Natural killer cell (primary cell): ENCODE measurements around the gene RNF220. TPM values are rescaled to one million over a fixed set of nuclear protein-coding genes. Genes with fewer than 3 reads are reported as not detected.
A peak's percentile ranks its signal among the peaks of the same experiment; 100 is the strongest.

ENCODE experiments used
- ATAC-seq, 3 donors: fragments of 150-1000 bp in 2 of 3; fragments of 200-7000 bp in 1 of 3; cut with Tn5 transposase; 1 replicate in 1 of 3; 2 replicates in 2 of 3; pipeline ENCODE4 v1.10.0; 2021; ENCODE audit warnings: mild to moderate bottlenecking in 2 of 3, moderate library complexity in 2 of 3
- DNase-seq, 2 donors: peaks; one replicate each; pipeline versions ENCODE4 v3.0.0 to v3.0.0-alpha.2; 2013 to 2021; ENCODE audit warnings: mixed read lengths in 1 of 2
- H3K27ac ChIP-seq: one replicate; pipeline ENCODE4 v1.5.1; 2013; ENCODE audit warnings: mild to moderate bottlenecking, low read length
- H3K27me3 ChIP-seq: one replicate; pipeline ENCODE4 v1.6.1; 2013; ENCODE audit warnings: low read length; ENCODE audit not compliant: control insufficient read depth, insufficient read depth
- H3K36me3 ChIP-seq: one replicate; pipeline ENCODE4 v1.6.1; 2013; ENCODE audit warnings: low read length; ENCODE audit not compliant: control insufficient read depth, insufficient read depth
- H3K4me1 ChIP-seq: one replicate; pipeline ENCODE4 v1.6.1; 2013; ENCODE audit warnings: low read length; ENCODE audit not compliant: control insufficient read depth, insufficient read depth
- H3K4me3 ChIP-seq: one replicate; pipeline ENCODE4 v1.5.1; 2013; ENCODE audit warnings: low read length
- H3K9me3 ChIP-seq: one replicate; pipeline ENCODE4 v1.6.1; 2013; ENCODE audit warnings: low read length; ENCODE audit not compliant: control insufficient read depth, insufficient read depth
- H3K27ac Mint-ChIP-seq, 2 donors: one replicate each; pipeline ENCODE4 v1.8.0; 2022; ENCODE audit warnings: mild to moderate bottlenecking in 2 of 2, mixed read lengths in 2 of 2, moderate library complexity in 1 of 2
- H3K27me3 Mint-ChIP-seq, 2 donors: one replicate each; pipeline ENCODE4 v1.8.0; 2022; ENCODE audit warnings: low read depth in 2 of 2, mixed read lengths in 2 of 2
- H3K36me3 Mint-ChIP-seq: one replicate; pipeline ENCODE4 v1.8.0; 2022; ENCODE audit warnings: mixed read lengths
- H3K4me1 Mint-ChIP-seq, 2 donors: one replicate each; pipeline ENCODE4 v1.8.0; 2022; ENCODE audit warnings: mixed read lengths in 2 of 2
- H3K4me3 Mint-ChIP-seq: one replicate; pipeline ENCODE4 v1.8.0; 2022; ENCODE audit warnings: mild to moderate bottlenecking, moderate library complexity, mixed read lengths
- H3K9me3 Mint-ChIP-seq, 2 donors: one replicate each; pipeline ENCODE4 v1.8.0; 2022; ENCODE audit warnings: mixed read lengths in 2 of 2
- CTCF ChIP-seq: fragments of 200-600 bp; IDR thresholded peaks from one replicate; pipeline ENCODE4 v1.8.0; 2022; ENCODE audit warnings: antibody characterized with exemption
- WGBS: methylation state at CpG from one replicate; pipeline ENCODE4 v1.1.7; 2013; ENCODE audit warnings: missing lambda C conversion rate; ENCODE audit not compliant: insufficient coverage; 5-methylcytosine and 5-hydroxymethylcytosine counted together
- intact Hi-C: fragments of 100-400 bp; cut with micrococcal nuclease; formaldehyde crosslinking; loops from one replicate; pipeline ENCODE4 v1.14.2; 2022
- total RNA-seq, 4 donors: library from RNA; stranded (reverse); fragments of 120-200 nt in 1 of 4; gene quantifications; one replicate each; pipeline versions ENCODE4 v1.2.3 to v1.2.4, GENCODE V29; 2013 to 2022

RNF220 gene
- total RNA-seq, 3 donors from 2014 or later (not counting 1 experiment from before 2014, with no cell fraction given): 88.5 to 107 (median 105) TPM

DNA sequence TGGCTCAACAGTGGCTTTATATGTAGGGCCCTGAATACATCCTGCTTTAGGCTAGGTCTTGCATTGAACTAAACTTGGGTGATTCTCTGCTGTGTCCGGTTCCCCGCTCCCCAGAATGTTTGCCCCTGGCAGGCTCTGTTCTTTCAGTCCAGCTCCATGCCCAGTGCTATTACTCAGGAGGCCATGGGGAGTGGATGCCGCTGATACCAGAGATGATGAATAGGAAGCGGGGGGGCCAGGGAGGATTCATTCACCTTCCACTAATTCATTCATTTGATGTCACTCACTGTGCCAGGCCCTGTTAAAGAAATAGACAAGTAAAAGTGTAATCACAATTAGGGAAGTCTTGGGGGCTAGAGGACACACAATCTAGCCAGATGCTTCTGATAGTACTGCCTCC is 185.4 kb downstream of the RNF220 start:
- Histone ChIP-seq H3K27ac (no peak overlapping the region), H3K4me3 (no peak overlapping the region), H3K9me3 (no peaks in the 10 kb centered on the region), H3K27me3 (no peaks in the 10 kb centered on the region), H3K36me3 (no peaks in the 10 kb centered on the region), H3K4me1 (peaks cover 3% of the 10 kb centered on the region)
- peaks cover 0 to 8% of the 10 kb centered on the region in 2 donors for H3K4me1 Mint-ChIP-seq
- no peak overlapping the region for H3K27ac Mint-ChIP-seq
- H3K36me3 Mint-ChIP-seq: no peaks in the 10 kb centered on the region
- no peak overlapping the region for H3K4me3 Mint-ChIP-seq
- intact Hi-C loops: loop anchor here (10.0 kb wide), 1 partner anchor 586 kb away; no protein-coding TSS in a partner anchor
- no peak for TF ChIP-seq CTCF
- ATAC-seq: no peak
- WGBS: 97% methylated on average over 2 of the region's 4 CpGs
- DNase-seq: no peak
- no peaks in the 10 kb centered on the region for H3K9me3 Mint-ChIP-seq
- H3K27me3 Mint-ChIP-seq: no peaks in the 10 kb centered on the region

GRCh38 chr1:44591381-44591780 is 186.3 kb downstream of the RNF220 start:
- H3K36me3 Mint-ChIP-seq: no peaks in the 10 kb centered on the region
- H3K4me3 Mint-ChIP-seq: no peak overlapping the region
- no peaks in the 10 kb centered on the region for H3K9me3 Mint-ChIP-seq
- Histone ChIP-seq H3K9me3 (no peaks in the 10 kb centered on the region), H3K4me1 (peaks cover 3% of the 10 kb centered on the region), H3K4me3 (no peak overlapping the region), H3K27ac (no peak overlapping the region), H3K27me3 (no peaks in the 10 kb centered on the region), H3K36me3 (no peaks in the 10 kb centered on the region)
- 61% methylated on average over 5 of the region's 5 CpGs for WGBS
- no peak for DNase-seq
- H3K27ac Mint-ChIP-seq: peak overlapping the region in 1 of 2 donors; percentile 44
- TF ChIP-seq CTCF: no peak
- ATAC-seq: no peak
- intact Hi-C loops: loop anchor here (10.0 kb wide), 1 partner anchor 587 kb away; no protein-coding TSS in a partner anchor
- H3K4me1 Mint-ChIP-seq: peaks cover 0 to 8% of the 10 kb centered on the region in 2 donors
- no peaks in the 10 kb centered on the region for H3K27me3 Mint-ChIP-seq

- intact Hi-C loops: loop anchor here (10.0 kb wide), 1 partner anchor 588 kb away; no protein-coding TSS in a partner anchor
- Mint-ChIP-seq H3K9me3 (no peaks in the 10 kb centered on the region), H3K4me3 (no peak overlapping the region), H3K4me1 (peaks cover 0 to 8% of the 10 kb centered on the region in 2 donors), H3K36me3 (no peaks in the 10 kb centered on the region), H3K27ac (peak overlapping the region in 1 of 2 donors; percentile 44), H3K27me3 (no peaks in the 10 kb centered on the region)
- H3K4me1 ChIP-seq: peaks cover 3% of the 10 kb centered on the region
- no peak overlapping the region for H3K27ac ChIP-seq
- no peaks in the 10 kb centered on the region for H3K27me3 ChIP-seq
- TF ChIP-seq CTCF: no peak
- ATAC-seq: no peak
- 87% methylated on average over 12 of the region's 12 CpGs for WGBS
- no peaks in the 10 kb centered on the region for H3K36me3 ChIP-seq
- DNase-seq: no peak
- no peak overlapping the region for H3K4me3 ChIP-seq
- H3K9me3 ChIP-seq: no peaks in the 10 kb centered on the region
Observed at GRCh38 chr1:44592208-44593145, 187.4 kb downstream of the RNF220 start.
